HG03045 (cell line): ENCODE results near the gene VSTM2L.

Experiments used
- ATAC-seq: cut with Tn5 transposase; IDR thresholded peaks from one replicate; pipeline ENCODE4 v1.9.1; 2021; ENCODE audit warnings: mild to moderate bottlenecking, moderate library complexity; ENCODE audit not compliant: unreplicated experiment

Gene VSTM2L

DNA sequence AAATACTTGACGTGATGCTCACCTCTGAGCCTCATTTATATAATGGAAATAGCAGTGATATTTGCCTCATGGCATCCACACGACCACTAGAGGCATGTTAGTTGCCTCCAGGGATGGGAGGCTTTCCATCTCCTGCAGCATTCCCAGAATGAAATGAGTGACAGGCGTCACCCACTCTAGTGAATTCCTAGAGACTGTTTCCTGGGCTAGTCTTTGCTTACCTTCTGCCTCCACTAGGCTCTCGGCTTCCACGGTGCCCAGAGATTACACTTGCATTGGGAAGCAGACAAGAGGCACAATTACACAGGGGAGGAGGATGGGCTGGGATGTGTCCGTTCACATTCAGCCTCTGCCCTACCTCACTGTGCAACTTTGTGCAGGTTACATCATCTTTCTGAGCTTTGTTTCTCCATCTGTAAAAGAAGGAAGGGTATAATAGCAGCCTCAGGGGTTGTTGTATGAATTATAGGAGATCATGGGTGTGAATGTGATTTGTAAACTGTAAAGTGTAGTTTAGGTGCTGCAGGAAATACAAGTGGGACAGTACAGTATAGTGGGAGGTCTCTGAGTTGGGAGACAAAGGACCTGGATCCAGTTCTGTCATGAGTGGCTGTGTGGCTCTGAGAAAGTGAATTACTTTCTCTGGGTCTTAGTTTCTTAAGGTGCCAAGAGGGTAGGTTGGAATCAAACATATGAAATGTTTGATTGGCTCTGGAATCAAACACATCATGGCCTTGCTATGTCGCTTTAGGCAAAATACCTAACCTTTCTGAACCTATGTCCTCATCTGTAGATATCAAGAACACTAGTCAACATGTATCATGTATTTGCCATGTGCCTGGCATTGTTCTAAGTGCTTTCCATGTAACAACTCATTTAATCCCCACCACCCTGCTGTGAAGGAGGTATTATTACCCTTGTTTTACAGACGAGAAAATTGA is 3.6 kb upstream of the VSTM2L start:
- no peak for ATAC-seq

DNA sequence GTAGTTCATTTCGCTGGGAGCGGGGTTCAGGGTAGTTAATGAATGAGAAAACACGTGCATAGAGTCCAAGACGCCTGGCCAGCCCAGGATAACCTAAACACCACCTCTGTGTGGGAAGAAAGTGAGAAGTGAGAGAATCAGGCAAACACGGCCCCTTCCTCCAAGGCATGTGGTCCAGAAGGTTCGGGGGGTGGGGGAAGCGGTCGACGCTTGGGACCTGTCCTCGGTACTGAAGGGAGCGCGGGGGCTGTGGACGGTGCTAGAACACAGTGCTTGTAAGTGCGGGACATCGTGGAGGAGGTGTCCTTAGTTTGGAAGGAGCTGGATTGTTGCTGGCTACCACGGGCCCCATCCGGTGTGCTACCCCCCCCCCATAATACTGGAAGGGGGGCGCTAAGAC is 1.7 kb upstream of the VSTM2L start:
- no peak for ATAC-seq

DNA sequence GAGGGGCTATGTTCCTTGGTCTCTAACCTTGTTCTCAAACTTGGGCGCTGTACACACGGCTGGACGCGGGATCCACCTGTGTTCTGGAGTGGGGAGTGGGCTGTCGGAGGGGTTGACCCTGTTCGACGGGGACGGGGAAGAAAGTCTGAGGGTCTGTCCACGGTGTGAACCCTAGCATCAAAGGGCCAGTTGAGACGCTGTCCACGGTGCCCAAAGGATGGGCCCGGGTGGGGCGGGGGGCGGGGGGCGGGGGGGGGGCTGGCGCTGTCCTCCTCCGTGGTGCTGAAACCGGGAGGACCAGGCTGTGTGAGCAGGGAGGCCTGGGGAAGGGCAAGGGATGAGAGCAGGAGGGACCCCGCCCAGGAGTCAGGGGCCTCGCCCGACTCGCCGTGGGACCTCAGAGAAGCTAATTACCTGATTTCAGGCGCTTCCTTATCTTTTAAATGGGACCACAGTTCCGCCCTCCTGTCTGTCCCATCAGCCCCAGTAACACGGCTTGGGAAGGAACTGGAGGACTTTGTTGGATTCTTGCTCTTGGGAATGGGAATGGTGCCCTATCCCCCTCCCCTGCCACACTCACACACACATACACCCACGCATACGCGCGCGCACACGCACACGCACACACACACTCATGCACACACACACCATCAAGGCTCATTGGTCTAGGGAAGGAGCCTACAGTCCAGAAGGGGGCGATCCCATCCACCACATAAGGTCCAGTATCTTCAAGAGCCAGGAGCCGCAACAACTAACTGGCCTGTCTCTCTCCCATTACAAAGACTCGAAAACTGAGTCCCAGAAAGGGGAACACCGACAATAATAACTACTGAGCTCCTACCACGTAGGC is 1.0 kb upstream of the VSTM2L start:
- ATAC-seq = no peak

DNA sequence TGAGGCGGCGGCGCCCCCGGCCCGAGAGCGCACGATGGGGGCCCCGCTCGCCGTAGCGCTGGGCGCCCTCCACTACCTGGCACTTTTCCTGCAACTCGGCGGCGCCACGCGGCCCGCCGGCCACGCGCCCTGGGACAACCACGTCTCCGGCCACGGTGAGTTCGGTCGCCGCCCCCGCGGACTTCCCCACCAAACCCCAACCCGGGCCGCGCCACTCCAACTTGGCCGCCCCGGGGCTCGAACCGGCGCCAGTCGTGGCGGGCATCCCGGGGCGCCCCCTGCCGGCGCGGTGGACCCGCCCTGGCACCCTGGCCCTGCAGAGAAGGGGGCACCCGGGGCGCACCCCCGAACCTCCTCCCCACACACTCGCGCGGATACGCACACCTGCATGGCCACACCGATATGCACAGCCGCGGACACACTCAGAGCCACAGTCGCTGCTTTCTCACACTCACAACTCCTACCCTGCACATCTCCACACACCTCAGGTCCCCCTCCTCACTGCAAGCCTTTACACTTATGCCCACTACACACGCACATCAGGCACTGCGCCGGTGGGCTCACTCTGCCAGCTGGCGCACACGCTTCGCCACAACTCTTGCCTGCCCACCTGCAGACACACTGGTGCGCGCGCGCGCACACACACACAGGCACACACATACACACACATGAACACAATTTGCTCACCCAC is 535 bp downstream of the VSTM2L start:
- ATAC-seq = no peak

DNA sequence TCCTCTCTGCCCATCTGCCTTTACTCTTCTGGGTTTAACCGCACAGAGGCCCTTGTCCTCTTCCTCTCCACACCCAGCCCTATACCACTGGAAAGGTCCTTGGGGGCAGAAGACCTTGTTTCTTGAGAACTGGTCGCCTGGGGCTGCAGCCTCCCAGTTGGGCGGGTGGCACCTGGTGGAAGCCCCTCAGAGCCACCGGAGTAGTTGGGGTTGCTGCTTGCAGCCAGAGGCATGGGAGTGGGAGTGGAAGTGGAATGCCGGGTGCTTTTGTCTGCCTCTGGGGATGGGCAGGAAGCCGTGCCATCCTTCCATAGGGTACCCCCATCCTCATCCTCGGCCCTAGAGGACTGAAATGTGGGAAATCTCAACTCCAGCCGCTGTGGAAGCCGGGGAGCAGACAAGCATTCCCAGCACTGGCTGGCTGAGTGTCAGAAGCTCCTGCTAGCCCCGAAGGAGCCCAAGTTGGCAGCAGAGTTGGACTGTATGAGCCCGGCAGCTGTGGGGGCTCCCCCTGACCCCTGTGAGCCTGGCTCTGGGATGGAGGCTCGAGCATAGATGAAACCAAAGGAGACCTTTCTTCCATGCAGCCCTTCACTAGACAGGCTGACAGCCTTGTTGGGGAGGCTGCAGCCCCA is 1.2 kb downstream of the VSTM2L start:
- no peak for ATAC-seq

DNA sequence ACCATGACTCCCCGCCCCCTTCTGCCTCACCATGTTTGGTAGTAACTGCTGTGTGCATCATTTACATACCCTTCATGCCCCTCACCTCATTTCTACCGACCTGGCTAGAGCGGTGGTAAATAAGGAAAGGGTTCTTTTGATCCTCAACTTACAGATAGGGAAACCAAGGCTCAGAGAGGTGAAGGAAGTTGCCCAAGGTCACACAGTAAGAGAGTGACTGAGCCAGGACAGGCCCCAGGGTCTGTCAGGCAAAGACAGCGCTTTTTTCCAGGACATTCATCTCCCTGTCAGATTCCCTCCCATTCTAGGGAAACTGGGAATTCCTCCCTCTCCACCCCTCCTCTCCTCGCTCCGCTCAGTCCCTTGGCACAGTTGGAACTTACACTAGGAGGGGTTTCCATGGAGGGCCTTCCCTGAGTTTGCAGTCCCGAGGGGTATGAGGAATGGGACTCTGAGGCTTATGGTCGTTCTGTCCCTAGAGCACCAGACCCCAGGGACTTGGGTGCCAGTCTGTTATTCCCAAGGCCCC is 2.0 kb downstream of the VSTM2L start:
- ATAC-seq = no peak

DNA sequence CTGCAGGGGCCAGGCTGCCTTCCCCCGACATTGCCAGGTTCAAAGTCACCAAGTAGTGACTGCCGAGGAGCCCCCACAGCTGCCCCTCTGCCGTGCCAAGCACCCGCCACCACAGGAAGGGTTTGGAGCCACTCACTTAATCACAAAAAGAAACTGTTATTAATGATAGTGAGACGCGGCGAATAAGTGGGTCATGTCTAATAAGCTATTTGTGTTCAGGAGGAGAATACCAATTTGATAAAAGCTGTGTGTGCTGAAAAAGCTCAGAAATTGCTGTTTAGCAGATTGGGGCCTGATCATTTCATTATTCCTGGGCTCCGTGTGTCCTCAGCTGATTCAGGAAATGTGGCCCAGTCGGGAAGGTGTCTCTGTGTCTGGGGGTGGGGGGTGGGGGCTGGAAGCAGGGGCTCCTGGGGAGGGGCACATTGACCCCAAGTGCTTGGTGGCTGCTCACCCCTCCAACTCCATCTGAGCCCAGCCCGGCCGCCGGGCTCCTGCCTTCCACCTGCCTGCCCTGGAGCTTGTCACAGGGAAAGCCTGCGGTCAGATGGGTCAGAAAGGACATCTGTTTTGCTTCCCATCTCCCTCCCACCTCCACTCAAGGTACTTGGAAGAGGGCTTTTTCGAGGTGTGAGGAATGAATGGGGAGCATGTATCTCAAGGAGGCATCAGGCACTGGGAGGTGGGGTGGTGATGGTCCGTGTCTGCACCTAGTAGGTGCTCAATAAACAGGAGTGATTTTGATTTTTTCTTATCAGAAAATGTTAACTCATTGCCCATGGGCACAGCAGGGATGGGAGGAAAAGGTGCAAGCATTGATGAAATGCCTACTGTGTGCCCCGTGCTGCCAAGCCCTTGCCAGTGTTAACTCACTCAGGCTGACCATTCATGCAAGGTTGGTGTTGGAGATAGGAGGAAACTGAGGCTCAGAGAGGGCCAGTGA is 3.0 kb downstream of the VSTM2L start:
- no peak for ATAC-seq

DNA sequence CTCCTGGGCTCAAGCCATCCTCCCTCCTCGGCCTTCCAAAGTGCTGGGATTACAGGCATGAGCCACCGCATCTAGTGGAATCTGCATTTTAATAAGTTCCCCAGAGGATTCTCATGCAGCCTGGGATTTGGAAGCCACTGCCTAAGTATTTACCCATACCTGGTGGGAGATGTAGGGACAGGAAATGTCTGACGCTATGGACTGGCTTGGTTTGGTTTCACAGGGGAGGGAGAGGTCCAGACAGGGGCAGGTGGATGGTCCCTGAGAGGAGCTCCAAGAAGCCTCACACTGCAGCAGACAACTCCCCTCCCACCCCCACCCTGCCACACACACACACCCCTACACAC is 4.4 kb downstream of the VSTM2L start:
- ATAC-seq = no peak

DNA sequence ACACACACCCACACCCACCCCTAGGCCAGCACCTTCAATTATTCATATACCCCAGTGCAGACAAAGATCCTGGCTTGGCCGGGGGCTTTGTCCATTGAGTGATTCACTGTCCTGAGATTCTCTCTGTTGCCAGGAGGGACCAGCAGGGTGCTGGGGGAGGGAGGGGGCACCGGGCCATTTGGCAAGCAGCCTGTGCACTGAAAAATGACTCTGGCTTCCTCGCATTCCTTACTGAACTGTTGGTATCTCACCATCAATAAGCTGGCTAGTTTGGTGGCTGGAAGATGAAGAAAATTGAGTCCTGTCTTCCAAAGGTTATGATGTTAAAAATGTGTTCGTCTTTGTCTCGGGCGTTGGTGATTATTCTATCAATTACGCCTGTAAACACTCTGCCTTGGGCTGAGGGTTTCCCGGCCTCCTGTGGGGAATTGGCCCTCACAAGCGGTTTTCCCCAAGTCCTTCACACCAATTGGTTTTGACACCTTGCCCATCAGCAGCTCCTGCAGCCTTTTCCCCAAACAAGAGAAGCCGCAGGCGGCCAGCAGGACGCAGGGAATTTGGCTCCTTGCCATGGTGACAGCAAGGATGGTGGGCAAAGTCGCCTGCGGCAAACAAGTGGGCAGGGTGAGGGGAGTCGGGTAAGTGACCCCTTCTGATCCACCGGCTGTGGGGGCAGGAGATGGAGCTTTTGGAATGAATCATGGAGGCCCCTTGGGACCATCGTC is 4.9 kb downstream of the VSTM2L start:
- no peak for ATAC-seq

DNA sequence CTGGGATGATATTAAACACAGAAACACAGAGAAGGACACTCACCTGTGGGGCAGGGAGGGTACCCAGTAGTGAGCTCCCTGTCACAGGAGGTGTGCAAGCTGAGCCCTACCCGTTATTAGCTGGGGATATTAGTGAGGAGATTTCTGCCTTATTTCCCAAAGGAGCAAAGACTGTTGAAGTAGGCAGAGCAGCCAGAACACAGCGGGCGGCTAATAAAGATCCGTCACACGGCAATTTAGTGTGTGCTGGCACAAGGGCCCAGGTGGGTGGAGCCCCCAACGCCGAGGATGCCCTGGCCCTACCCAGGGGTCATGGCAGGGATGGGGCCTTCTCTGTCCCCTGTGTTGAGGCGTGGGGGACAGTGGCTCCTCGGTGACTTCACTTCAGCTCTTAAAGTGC is 8.3 kb downstream of the VSTM2L start:
- ATAC-seq = no peak

DNA sequence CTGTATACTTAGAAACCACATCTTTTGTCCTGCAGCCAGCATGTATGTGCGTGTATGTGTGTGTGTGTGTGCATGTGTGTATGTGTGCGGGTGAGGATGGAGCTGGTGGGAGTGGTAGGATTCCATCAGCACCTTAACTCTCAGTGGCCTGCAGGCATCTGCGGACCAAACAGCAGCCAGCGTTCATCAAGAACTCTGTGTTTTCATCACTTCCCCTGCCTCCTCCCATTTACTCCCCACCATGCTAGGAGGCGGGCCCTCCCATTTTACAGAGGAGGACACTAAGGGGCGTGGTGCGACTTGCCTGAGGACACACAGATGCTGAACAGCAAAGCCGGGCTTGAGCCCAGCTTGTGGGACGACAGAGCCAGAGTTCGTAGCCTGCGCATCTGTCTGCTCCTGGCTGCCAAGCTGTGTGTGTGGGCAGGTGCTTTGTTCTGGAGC is 8.9 kb downstream of the VSTM2L start:
- no peak for ATAC-seq

DNA sequence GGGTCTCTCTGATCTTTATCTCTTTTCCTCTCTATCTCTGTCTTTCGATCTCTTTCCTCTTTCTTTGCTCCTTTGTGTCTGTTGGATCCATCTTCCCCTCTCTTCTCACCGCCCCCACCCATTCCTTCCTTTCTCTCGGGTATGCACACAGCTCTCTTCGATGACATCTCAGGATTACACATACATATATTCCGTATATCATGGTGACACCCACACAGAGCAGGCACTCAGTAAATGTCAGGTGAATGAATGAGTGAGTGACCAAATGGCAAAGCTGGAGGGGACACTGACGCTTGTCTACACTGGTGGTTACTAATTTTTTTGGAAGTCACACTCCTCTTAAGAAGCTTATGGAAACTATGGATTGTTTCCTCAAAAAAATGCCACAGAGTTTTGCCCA is 9.9 kb downstream of the VSTM2L start:
- ATAC-seq = no peak

DNA sequence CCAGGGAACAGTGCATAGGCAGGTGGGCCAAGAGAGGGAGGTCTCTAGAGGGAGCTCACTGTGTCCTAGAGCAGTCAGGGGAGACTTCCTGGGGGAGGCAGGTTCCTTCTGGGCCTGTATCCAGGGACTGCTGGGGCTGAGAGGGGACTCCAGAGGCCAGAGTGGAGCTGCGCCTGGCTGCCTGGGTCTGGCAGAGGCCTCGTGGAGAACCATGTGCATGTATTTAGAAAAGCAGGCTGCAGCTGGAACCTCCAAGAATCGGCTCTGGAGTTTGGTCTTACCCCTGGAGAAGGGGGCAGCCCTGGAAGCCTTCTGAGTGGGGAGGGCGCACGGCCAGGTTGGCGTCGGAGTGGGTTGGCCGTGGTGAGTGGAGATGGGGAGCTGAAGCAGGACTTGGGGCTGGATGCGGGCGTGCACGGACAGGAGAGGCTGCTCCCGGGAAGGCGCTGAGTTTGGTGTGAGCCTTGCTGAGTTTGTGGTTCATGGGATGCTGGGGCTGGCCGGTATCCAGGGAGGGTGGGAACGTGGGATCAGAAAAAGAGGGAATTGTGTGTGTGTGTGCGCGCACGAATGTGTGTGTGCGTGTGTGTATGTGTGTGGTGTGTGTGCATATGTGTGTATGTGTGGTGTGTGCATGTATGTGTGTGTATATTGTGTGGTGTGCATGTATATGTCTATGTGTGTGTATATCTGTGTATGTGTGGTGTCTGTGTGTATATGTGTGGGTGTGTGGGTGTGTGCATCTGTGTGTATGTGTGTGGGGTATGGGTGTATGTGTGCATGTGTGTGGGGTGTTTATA is 10.8 kb downstream of the VSTM2L start:
- ATAC-seq = no peak

DNA sequence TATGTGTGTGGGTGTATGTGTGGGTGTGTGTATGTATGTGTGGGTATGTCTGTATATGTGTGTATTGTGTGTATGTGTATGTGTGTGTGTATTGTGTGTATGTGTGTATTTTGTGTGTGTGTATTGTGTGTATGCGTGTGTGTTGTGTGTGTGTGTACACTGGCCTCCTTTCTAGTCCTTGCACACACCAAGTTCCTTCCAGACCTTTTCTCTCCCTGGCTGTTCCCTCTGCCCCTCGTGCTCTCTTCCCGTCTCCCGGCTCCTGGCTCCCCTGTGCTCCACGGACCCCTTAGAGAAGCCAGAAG is 11.4 kb downstream of the VSTM2L start:
- ATAC-seq = no peak

DNA sequence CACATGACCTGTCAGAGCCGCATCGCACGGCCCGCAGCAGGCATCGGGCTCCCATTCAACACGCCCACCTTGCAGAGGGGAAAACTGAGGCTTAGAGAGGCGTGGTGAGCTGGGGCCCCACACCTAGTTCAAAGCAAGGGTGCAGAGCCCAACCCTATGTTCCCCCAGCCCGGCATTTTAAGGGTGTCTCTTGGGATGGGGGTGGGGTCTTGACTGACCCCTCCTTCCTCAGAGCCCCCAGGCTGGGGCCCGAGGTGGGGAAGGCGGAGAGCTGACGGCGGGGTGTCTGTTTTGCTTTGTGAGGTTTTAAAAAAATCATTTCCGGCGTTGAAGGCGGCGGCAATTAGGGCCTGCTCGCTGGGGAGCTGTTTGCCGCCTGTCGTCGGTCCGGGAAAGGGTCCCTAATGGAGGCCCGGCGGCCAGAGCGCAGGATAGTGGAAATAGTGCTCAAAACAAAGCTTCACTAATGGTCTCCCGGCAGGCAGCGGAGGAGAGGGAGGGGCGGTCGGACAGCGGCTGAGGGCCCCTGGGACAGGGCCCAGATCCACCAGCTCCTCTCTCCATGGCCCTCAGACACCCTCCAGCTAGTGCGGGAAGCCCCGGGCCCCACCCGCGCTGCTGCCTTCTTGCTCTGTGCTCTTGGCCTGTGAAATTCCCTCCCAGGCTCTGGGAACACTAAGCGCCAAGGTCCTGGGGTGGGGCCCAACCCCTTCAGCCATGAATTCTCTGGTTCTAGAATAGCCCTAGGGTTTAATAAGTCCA is 11.9 kb downstream of the VSTM2L start:
- no peak for ATAC-seq

DNA sequence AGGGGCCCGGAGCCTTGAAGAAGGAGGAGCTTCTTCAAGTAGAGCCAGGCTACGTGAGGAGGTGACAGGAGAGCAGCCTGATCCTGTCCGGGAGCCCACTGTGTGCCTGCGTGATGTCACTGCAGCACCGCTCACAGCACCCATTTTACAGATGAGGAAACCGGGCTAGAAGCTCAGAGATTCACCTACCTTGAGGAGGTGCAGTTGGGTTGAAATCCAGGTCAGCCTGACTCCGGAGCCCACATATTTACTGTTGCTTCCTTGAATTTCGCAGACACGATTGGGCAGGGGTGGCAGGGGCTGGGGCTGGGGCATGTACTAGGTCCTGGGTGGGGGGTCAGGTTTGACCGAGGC is 12.5 kb downstream of the VSTM2L start:
- ATAC-seq = no peak

DNA sequence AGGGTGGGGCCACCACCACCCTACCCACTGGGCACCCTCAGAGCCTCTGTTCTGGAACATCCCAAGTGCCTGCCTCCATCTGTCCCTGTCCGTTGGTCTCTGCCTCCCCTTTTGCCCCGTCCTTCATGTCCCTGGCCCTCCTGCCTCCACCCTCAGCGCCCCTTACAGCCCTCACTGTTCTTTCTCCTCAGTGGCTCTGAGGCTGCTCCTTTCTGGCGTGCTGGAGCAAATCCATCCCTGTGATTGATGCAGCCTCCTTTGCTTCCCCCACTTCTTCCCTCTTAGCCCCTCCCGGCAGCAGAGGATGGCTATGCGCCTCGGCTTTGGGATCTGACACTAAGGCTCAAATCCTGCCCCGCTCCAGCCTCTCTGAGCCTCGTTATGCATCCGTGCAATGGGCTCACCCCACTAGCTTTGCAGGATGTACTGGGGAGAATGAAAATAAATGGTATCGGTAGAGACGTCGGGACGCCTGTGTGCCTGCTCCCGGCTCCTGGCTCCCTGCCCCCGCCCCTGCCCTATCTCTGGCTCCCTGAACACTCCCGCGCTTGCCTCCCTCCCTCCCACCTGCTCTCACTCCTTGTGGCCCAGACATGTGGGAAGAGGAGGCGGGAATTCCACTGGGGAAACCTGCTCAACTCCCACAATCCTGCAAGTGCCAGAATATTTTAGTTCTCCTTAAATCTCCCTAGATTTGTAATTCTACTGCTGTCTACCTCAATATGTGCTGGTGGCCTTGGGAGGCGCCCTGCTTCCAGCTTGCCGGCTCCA is 13.1 kb downstream of the VSTM2L start:
- ATAC-seq = no peak
